Activated CD4-positive, alpha-beta T cell treated with anti-CD3 and anti-CD28 coated beads for 1 hour (primary cell): ENCODE results near the gene FAM161A.

Source experiments
- DNase-seq: peaks from one replicate; pipeline ENCODE4 v3.0.0-alpha.2; 2020

The FAM161A gene

DNA sequence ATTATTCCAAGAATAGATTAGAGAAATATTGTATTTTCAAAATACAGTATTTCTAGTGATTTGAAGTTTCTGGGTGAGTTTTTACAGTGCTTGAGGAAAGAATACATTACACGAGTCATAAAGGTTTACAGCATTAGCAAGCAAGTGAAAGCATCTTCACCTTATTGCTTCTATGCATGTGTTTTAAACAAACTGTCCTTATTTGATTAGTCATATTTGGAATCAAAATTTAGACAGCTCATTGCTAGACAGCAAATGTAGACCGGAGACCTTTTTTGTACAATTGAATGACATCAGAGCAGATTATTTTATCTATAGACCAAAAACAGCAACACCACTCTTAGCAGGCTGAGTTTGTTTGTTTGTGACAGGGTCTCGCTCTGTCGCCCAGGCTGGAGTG, 69.2 kb downstream of the FAM161A start:
- no peak for DNase-seq

DNA sequence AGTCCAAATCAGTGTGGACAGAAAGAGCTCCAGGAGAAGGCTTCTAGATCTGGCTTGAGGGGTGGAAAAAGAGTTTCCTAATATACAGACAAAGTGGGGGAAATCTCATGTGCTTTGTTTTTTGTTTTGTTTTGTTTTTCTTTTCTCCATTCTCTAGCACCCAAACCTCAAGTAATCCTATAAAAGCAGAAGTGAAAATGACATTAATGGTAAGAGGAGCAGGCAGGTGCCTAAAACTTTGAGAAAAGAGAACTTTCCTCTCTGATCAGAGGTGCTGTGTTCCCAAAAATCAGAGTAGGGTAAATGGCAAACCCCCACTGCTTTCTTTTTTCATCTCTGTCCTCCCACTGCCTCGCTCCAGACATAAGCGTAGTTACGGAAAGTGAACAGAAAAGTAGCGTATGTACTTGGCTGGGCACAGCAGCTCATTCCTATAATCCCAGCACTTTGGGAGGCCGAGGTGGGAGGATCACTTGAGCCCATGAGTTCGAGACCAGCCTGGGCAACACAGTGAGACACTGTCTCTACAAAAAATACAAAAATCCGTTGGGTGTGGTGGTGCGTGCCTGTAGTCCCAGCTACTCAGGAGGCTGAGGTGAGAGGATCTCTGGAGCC, 77.8 kb downstream of the FAM161A start:
- no peak for DNase-seq
